Progenitor cell of endocrine pancreas (in vitro differentiated cells): ENCODE results near the gene FNDC5. TPM values are rescaled to one million over a fixed set of nuclear protein-coding genes. Genes with fewer than 3 reads are reported as not detected.
A peak's percentile ranks its signal among the peaks of the same experiment; 100 is the strongest.

Source experiments
- DNase-seq: peaks from one replicate; pipeline ENCODE4 v3.0.0; 2021; ENCODE audit warnings: low spot score; ENCODE audit not compliant: unreplicated experiment
- H3K27ac Mint-ChIP-seq: 2 replicates; pipeline ENCODE4 v1.8.0; 2021; ENCODE audit warnings: mild to moderate bottlenecking, moderate library complexity, mixed read lengths
- H3K27me3 Mint-ChIP-seq: 2 replicates; pipeline ENCODE4 v1.8.0; 2021; ENCODE audit warnings: mixed read lengths
- H3K36me3 Mint-ChIP-seq: 2 replicates; pipeline ENCODE4 v1.8.0; 2022; ENCODE audit warnings: mixed read lengths; ENCODE audit not compliant: insufficient read depth
- H3K4me1 Mint-ChIP-seq: 2 replicates; pipeline ENCODE4 v1.8.0; 2021; ENCODE audit warnings: low read depth, mixed read lengths
- H3K4me3 Mint-ChIP-seq: 2 replicates; pipeline ENCODE4 v1.8.0; 2021; ENCODE audit warnings: low read depth, mild to moderate bottlenecking, moderate library complexity, mixed read lengths
- H3K9me3 Mint-ChIP-seq: 2 replicates; pipeline ENCODE4 v1.8.0; 2021; ENCODE audit warnings: low read depth, mixed read lengths
- long read RNA-seq: library from polyadenylated mRNA; unstranded; transcript quantifications from one replicate; pipeline ENCODE4 v2.0.0, GENCODE V29; 2020
- total RNA-seq: library from RNA; stranded (reverse); gene quantifications from 2 replicates; pipeline ENCODE4 v1.2.1, GENCODE V29; 2021
- TF ChIP-seq, protein P1 (sequence below): fragments of 200-600 bp; sonication (generic); IDR thresholded peaks from one replicate; pipeline ENCODE4 v1.5.0; 2021; ENCODE audit warnings: antibody characterized with exemption, mild to moderate bottlenecking; ENCODE audit not compliant: unreplicated experiment

FNDC5 gene
- total RNA-seq = 6.3 and 7.8 TPM in 2 replicates
- long read RNA-seq = 0 reads

DNA sequence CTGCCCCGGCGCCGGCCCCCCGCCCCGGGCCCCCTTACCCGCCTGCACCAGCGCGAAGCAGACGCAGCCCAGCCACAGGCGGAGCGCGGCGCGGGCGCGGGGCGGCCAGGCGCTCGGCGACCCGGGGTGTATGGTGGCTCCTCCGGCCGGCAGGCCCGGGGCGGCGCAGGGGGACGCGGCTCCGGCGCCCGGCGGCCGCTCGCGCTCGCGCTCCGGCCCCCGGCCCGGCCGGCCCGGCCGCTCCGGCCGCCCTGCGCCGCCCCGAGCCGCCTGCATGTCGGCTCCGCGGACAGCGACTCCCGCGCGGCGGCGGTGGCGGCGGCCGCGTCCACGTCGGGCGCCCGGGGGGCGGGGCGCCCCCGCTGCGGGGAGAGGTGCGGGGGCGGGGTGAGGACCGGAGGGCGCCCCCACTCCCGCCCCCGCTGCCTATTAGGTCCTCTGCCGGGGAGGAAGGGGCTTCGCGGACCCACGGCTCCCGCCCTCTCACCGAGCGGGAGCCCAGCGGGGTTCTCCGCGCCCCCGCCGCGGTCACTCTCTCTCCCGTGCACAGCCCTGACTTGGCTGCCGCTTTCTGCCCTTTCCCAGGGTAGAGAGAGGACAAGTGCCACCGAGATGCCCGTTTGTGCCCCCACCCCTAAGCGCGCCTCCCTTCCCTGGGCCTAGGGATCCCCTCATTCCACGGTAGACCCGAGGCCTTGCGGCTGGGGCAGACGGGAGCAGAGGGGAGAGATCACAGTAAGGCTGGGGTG is at the start of gene FNDC5:
Gene FNDC5, minus strand, starts transcription at position 298 of the 749 bp plus-strand sequence.
- peaks cover 3% of the 10 kb centered on the region for H3K36me3 Mint-ChIP-seq
- peaks cover 12% of the 10 kb centered on the region for H3K4me1 Mint-ChIP-seq
- no peaks in the 10 kb centered on the region for H3K9me3 Mint-ChIP-seq
- H3K27ac Mint-ChIP-seq = no peak within 1 kb of the TSS
- DNase-seq = peak; percentile 52
- TF ChIP-seq, protein P1, sequence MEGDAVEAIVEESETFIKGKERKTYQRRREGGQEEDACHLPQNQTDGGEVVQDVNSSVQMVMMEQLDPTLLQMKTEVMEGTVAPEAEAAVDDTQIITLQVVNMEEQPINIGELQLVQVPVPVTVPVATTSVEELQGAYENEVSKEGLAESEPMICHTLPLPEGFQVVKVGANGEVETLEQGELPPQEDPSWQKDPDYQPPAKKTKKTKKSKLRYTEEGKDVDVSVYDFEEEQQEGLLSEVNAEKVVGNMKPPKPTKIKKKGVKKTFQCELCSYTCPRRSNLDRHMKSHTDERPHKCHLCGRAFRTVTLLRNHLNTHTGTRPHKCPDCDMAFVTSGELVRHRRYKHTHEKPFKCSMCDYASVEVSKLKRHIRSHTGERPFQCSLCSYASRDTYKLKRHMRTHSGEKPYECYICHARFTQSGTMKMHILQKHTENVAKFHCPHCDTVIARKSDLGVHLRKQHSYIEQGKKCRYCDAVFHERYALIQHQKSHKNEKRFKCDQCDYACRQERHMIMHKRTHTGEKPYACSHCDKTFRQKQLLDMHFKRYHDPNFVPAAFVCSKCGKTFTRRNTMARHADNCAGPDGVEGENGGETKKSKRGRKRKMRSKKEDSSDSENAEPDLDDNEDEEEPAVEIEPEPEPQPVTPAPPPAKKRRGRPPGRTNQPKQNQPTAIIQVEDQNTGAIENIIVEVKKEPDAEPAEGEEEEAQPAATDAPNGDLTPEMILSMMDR = no peak
- H3K27me3 Mint-ChIP-seq = peaks cover 56% of the 10 kb centered on the region
- peak within 1 kb of the TSS; percentile 74 for H3K4me3 Mint-ChIP-seq

DNA sequence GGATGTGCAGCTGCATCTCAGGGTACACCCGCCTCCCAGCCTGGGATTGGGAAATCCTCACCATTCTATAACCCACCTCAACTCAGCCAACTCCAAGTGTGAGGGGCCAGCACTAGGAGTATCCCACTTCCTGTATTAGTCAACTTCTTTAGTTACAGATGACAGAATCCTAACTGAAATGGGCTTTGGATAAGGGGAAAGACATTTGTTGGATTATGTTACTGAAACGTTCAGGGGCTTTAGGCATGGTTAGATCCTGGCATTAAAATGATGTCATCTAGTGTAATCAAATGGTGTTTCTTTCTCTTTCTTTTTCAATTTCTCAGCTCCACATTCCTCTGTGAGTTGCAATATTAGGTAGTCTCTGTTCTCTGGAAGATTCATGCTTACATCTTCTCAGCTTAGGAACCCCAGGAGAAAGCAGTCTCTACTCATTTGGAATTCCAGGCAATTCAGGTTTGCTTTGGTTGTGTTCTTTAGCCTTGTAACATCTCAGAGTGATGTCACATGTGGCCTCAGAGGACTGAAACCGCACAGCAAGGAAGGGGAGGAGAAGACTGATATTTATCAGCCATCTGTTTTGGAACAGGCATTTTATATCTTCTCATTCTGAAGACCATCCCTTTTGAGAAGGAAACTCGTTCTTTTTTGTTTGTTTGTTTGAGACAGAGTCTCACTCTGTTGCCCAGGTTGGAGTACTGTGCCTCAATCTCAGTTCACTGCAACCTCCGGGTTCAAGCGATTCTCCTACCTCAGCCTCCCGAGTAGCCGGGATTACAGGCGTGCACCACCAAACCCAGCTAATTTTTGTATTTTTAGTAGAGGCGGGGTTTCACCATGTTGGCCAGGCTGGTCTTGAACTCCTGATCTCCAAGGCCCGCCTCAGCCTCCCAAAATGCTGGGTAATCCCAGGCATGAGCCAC is 49.4 kb upstream of the FNDC5 start:
- TF ChIP-seq, protein P1 = no peak
- Mint-ChIP-seq H3K4me1 (peaks cover 4% of the 10 kb centered on the region), H3K36me3 (no peaks in the 10 kb centered on the region), H3K27me3 (peaks cover 31% of the 10 kb centered on the region), H3K4me3 (no peak overlapping the region), H3K9me3 (no peaks in the 10 kb centered on the region), H3K27ac (no peak overlapping the region)
- no peak for DNase-seq

DNA sequence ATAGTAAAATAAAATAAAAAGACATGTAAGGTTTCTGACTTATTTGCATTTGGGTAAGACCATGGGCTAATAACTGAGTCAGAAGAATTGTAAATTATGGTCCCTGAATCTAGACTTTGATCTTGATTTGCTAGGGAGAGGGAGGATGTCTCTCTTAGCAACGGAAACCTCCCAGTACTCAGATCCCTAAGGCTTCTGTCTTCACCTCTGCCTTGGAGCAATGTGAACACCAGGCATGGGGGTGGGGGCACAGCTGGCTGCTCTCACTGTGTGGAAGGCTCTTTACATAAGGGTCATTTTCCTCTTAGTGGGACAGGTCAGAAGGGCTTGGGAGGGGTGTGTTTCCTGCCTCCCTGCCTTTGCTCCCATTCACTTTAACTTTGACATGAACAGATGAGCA is 47.5 kb upstream of the FNDC5 start:
- no peak overlapping the region for H3K4me3 Mint-ChIP-seq
- H3K36me3 Mint-ChIP-seq = no peaks in the 10 kb centered on the region
- TF ChIP-seq, protein P1 = no peak
- no peak overlapping the region for H3K27ac Mint-ChIP-seq
- no peaks in the 10 kb centered on the region for H3K4me1 Mint-ChIP-seq
- no peaks in the 10 kb centered on the region for H3K9me3 Mint-ChIP-seq
- peaks cover 13% of the 10 kb centered on the region for H3K27me3 Mint-ChIP-seq
- DNase-seq = no peak

DNA sequence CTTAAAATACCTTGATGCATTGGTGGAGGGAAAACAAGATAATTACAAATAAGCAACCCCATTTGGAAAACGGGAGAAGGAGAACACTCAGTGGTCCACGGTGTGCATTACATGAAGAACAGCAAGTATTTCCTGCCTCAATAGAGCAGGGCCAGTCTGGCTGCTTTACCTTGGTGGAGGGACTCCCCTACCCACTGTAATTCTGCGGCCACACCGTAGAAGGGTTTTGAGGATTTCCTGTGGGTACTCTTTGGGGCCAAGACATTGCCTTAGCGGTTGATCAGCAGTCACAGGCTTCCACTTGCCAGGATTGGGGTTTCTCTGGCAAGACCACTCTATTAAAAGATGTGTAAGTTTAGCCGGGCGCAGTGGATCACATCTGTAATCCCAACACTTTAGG is 46.8 kb upstream of the FNDC5 start:
- Mint-ChIP-seq H3K27me3 (peaks cover 7% of the 10 kb centered on the region), H3K9me3 (no peaks in the 10 kb centered on the region), H3K4me1 (no peaks in the 10 kb centered on the region), H3K36me3 (no peaks in the 10 kb centered on the region), H3K4me3 (no peak overlapping the region), H3K27ac (no peak overlapping the region)
- no peak for DNase-seq
- TF ChIP-seq, protein P1 = no peak
